Common myeloid progenitor, CD34-positive (primary cell): ENCODE data around the gene TCERG1.

ENCODE experiments used
- CTCF ChIA-PET: fragments of 350-600 bp; sonication (Branson Sonifier 250); formaldehyde crosslinking; loops from one replicate; lab custom pipeline; 2021; ENCODE audit warnings: antibody characterized with exemption; lab: Charles Lee
- POLR2A ChIA-PET: fragments of 350-600 bp; sonication (Branson Sonifier 250); formaldehyde crosslinking; loops from one replicate; lab custom pipeline; 2021; ENCODE audit warnings: antibody characterized with exemption; lab: Charles Lee
- DNase-seq, 3 donors: peaks; one replicate each; pipeline versions ENCODE4 v3.0.0 to v3.0.0-alpha.2; 2013
- H3K27ac ChIP-seq, 2 experiments: 1 replicate in 1 of 2; 2 replicates in 1 of 2; pipeline ENCODE4 v1.7.0; 2013; ENCODE audit warnings: inconsistent platforms in 2 of 2, low read length in 2 of 2, mild to moderate bottlenecking in 2 of 2, low read depth in 1 of 2, moderate library complexity in 1 of 2; ENCODE audit not compliant: severe bottlenecking in 2 of 2, insufficient read depth in 1 of 2, poor library complexity in 1 of 2
- H3K27me3 ChIP-seq, 5 experiments: replicated peaks in 2 of 5; 1 replicate in 3 of 5; 2 replicates in 2 of 5; pipeline versions ENCODE4 v1.6.1 to v1.7.0; 2013; ENCODE audit warnings: low read length in 4 of 5, mild to moderate bottlenecking in 2 of 5, moderate library complexity in 2 of 5, inconsistent platforms in 1 of 5; ENCODE audit not compliant: insufficient read depth in 5 of 5, control insufficient read depth in 4 of 5
- H3K36me3 ChIP-seq, 4 experiments: 1 replicate in 2 of 4; 2 replicates in 2 of 4; pipeline versions ENCODE4 v1.6.1 to v1.7.0; 2013; ENCODE audit warnings: low read length in 3 of 4, control low read depth in 1 of 4, mild to moderate bottlenecking in 1 of 4; ENCODE audit not compliant: control insufficient read depth in 4 of 4, insufficient read depth in 4 of 4
- H3K4me1 ChIP-seq, 4 experiments: 1 replicate in 3 of 4; 2 replicates in 1 of 4; pipeline versions ENCODE4 v1.6.1 to v1.7.1; 2013; ENCODE audit warnings: low read length in 3 of 4, mild to moderate bottlenecking in 3 of 4, control low read depth in 1 of 4, inconsistent platforms in 1 of 4, moderate library complexity in 1 of 4; ENCODE audit not compliant: control insufficient read depth in 4 of 4, insufficient read depth in 4 of 4; ENCODE audit errors: control extremely low read depth in 1 of 4
- H3K4me3 ChIP-seq, 7 experiments: 1 replicate in 4 of 7; 2 replicates in 3 of 7; pipeline versions ENCODE4 v1.5.1 to v1.7.0; 2013; ENCODE audit warnings: mild to moderate bottlenecking in 7 of 7, low read length in 6 of 7, moderate library complexity in 6 of 7, inconsistent platforms in 2 of 7, low read depth in 2 of 7, control low read depth in 1 of 7; ENCODE audit not compliant: insufficient read depth in 4 of 7, control insufficient read depth in 1 of 7; ENCODE audit errors: extremely low read depth in 1 of 7
- H3K9me3 ChIP-seq, 5 experiments: 1 replicate in 4 of 5; 2 replicates in 1 of 5; pipeline versions ENCODE4 v1.6.1 to v1.7.1; 2013; ENCODE audit warnings: low read length in 4 of 5, mild to moderate bottlenecking in 2 of 5, inconsistent platforms in 1 of 5, low read depth in 1 of 5, moderate library complexity in 1 of 5; ENCODE audit not compliant: control insufficient read depth in 4 of 5, insufficient read depth in 2 of 5; ENCODE audit errors: control extremely low read depth in 1 of 5
- WGBS: methylation state at CpG from one replicate; pipeline ENCODE4 v1.1.5; 2013; ENCODE audit not compliant: insufficient coverage; 5-methylcytosine and 5-hydroxymethylcytosine counted together

TCERG1 gene

DNA sequence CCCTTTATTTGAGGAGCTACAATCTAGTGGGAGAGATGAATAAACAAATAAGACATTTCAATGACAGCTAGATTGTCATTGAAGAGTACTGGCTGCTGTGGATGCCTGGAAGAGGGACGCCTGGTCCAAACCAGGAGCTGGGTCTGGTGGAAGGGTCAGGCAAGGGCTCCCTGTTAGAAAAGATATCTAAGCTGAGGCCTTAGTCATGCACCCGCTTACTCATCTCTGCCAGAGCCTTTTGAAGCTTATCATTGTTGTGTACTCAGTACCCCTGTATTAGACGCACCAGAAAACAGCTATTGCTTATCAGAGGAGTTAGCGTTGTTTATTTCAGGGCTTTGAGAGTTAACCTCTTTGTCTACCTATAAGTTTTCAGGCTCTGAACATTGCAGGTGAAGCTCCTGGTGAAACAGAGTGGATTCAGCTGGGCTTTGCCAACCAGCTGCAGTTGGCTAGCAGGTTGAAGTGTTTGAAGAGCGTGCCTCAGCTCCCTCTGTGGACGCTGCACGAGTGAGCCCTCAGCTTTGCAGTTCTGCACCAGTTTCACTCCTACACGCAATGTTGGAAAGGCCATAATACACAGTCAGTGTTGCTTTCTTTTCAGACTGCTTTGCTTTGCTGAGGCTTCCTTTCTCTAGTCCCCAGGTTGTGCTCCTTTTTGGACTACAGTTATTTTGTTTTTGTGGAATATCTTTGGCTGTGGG lies 74.4 kb downstream of the TCERG1 start:
- Histone ChIP-seq H3K9me3 (no peaks in the 10 kb centered on the region), H3K36me3 (no peaks in the 10 kb centered on the region), H3K27ac (no peak overlapping the region), H3K4me1 (no peaks in the 10 kb centered on the region), H3K4me3 (no peak overlapping the region), H3K27me3 (peaks cover 0 to 4% (median 0%) of the 10 kb centered on the region in 5 experiments)
- CTCF ChIA-PET, result interaction anchor here (1.2 to 3.7 kb wide), 4 partner anchors 8 to 21 kb away, joined by 4 to 30 read pairs (median 4); no protein-coding TSS in a partner anchor
- WGBS, result 80% methylated on average over 8 of the region's 8 CpGs
- POLR2A ChIA-PET, result no interaction called here
- no peak for DNase-seq

DNA sequence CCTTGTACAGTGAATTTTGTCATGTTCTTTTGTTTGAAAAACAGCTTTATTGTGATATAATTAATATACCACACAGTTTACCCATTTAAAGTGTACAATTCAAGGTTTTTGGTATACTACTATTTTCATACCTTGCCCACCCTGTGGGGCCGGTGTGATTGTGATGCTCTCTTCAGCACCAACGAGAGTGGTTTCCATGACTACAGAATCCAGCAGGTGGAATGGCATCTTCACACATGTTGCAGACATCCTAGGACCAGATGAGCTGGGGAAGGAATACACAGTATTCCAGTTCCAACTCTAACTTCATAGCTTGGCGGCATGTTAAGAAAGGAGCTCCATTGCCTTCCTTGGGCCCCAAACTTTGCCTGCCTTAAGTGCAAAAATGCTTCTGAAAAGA lies 76.6 kb downstream of the TCERG1 start:
- ChIA-PET POLR2A (no interaction called here), CTCF (interaction anchor here (1.0 to 1.7 kb wide), 2 partner anchors 10 to 11 kb away, joined by 3 to 6 read pairs; no protein-coding TSS in a partner anchor)
- 81% methylated on average over 2 of the region's 3 CpGs for WGBS
- no peaks in the 10 kb centered on the region for H3K36me3 ChIP-seq
- H3K27ac ChIP-seq, result no peak overlapping the region
- H3K4me3 ChIP-seq, result no peak overlapping the region
- no peaks in the 10 kb centered on the region for H3K9me3 ChIP-seq
- DNase-seq, result no peak
- peaks cover 0 to 4% (median 0%) of the 10 kb centered on the region in 5 experiments for H3K27me3 ChIP-seq
- H3K4me1 ChIP-seq, result no peaks in the 10 kb centered on the region

DNA sequence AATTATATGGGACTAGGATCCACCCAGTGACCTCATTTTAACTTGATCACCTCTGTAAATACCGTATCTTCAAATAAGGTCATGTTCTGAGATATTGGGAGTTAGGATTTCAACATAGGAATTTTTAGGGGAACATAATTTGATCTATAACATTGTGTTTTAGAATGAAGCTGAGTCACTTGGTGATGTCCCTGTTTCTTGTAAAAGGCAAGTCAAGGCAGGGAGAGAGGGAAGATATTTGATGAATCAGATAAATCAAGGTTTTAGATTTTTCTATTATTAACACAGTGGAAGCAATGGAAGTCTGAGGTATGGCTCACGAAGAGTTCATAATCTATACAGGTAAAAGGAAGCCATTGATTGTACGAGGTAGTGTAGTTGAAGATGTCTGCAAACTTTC lies 80.7 kb downstream of the TCERG1 start:
- no peaks in the 10 kb centered on the region for H3K4me1 ChIP-seq
- no peak overlapping the region for H3K4me3 ChIP-seq
- no peaks in the 10 kb centered on the region for H3K9me3 ChIP-seq
- DNase-seq, result no peak
- peaks cover 0 to 2% (median 0%) of the 10 kb centered on the region in 5 experiments for H3K27me3 ChIP-seq
- POLR2A ChIA-PET, result no interaction called here
- CTCF ChIA-PET, result interaction anchor here (0.8 to 1.9 kb wide), 6 partner anchors 12 to 661 kb away, joined by 3 to 6 read pairs (median 4); partner anchors contain the start of gene GPR151
- H3K27ac ChIP-seq, result no peak overlapping the region
- no peaks in the 10 kb centered on the region for H3K36me3 ChIP-seq
- WGBS, result 92% methylated on average over 2 of the region's 3 CpGs

DNA sequence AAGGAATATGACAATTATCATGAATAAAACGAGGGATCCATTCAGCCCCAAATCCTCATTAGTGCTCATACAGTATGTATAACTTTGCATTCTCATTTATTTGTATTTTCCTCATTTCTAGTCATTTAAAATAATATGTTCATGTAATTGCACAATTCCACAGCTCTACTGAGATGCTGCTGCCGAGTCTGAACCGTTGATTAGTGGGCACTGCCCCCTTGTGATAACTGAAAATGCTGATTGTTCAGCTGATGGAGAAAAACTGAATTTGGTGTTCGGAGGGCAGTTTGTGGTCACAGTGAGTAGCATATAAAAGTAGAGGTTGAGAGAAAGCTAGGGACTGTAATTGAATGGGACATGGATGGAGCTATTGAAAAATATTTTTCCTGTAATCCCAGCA lies 81.1 kb downstream of the TCERG1 start:
- POLR2A ChIA-PET, result no interaction called here

DNA sequence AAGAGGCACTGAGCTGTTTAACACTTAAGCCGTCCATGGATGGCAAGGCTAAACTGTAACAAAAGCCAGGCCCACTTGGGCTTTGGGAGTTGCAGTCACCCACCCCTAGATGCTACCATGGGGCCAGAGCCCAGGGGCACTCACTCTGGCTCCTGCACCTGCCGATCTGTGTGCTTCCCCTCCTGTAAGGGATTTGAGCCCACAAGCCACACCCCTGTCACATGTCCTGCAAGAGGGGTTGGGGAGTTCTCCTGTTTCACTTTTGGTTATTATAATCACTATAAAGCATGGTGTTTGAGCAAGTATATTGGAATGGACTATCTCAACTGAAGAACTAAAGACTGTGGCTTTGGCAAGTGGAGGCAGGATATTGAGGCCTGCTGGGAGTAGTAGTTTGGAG lies 82.9 kb downstream of the TCERG1 start:
- WGBS, result 20% methylated on average over 1 of the region's 2 CpGs
- ChIA-PET POLR2A (no interaction called here), CTCF (interaction anchor here (1.1 to 4.3 kb wide), 3 partner anchors 9 to 33 kb away, joined by 3 to 30 read pairs (median 12); no protein-coding TSS in a partner anchor)

More for the DNA sequence above, 81.1 kb downstream of the TCERG1 start:
- Histone ChIP-seq H3K4me3 (no peak overlapping the region), H3K27ac (no peak overlapping the region), H3K36me3 (no peaks in the 10 kb centered on the region), H3K27me3 (peaks cover 0 to 2% (median 0%) of the 10 kb centered on the region in 5 experiments), H3K4me1 (no peaks in the 10 kb centered on the region), H3K9me3 (no peaks in the 10 kb centered on the region)
- DNase-seq, result peak; percentile 8 to 59 (median 51)
- CTCF ChIA-PET, result interaction anchor here (0.8 to 1.8 kb wide), 3 partner anchors 15 to 79 kb away, joined by 3 to 6 read pairs (median 5); no protein-coding TSS in a partner anchor
- 79% methylated on average over 4 of the region's 4 CpGs for WGBS

GRCh38 chr5:146533260-146533857 lies 86.2 kb downstream of the TCERG1 start:
- 46% methylated on average over 3 of the region's 7 CpGs for WGBS
- DNase-seq, result peak; percentile 59 to 83 (median 77)
- POLR2A ChIA-PET, result interaction anchor here (0.9 to 1.0 kb wide), 2 partner anchors 28 to 432 kb away, joined by 3 read pairs; no protein-coding TSS in a partner anchor
- CTCF ChIA-PET, result interaction anchor here (0.6 to 4.3 kb wide), 18 partner anchors 9 to 658 kb away, joined by 3 to 32 read pairs (median 4); partner anchors contain the start of genes GPR151 and PPP2R2B
- H3K27ac ChIP-seq, result no peak overlapping the region
- no peak overlapping the region for H3K4me3 ChIP-seq
- no peaks in the 10 kb centered on the region for H3K4me1 ChIP-seq
- H3K36me3 ChIP-seq, result no peaks in the 10 kb centered on the region
- no peaks in the 10 kb centered on the region for H3K27me3 ChIP-seq
- H3K9me3 ChIP-seq, result no peaks in the 10 kb centered on the region

More for the DNA sequence above, 82.9 kb downstream of the TCERG1 start:
- no peak overlapping the region for H3K4me3 ChIP-seq
- no peaks in the 10 kb centered on the region for H3K4me1 ChIP-seq
- no peaks in the 10 kb centered on the region for H3K36me3 ChIP-seq
- no peaks in the 10 kb centered on the region for H3K27me3 ChIP-seq
- H3K27ac ChIP-seq, result no peak overlapping the region
- peak in 2 of 3 donors; percentile 51 to 64 for DNase-seq
- no peaks in the 10 kb centered on the region for H3K9me3 ChIP-seq
